ENCODE measurements around the gene TEX9.

DNA sequence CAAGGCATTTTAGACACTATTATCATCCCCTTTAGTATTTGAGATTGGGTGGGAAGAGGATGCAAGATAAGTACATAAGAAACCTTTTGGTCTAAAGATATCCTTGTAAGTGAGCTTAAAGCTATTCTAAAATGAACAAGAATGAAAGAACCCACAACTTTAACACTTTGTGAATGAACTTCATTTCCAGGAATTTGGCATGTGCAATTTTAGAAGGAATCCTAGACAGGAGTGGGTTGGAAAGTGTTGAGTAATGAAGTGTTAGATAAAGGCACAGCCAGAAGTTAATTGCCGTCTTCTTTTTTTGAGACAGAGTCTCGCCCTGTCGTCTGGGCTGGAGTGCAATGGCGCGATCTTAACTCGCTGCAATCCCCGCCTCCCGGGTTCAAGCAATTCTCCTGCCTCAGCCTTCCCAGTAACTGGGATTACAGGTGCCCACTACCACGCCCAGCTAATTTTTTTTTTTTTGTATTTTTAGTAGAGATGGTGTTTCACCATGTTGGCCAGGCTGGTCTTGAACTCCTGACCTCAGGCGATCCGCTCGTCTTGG lies 13.2 kb upstream of the TEX9 start:
- TF ChIP-seq, protein P1, sequence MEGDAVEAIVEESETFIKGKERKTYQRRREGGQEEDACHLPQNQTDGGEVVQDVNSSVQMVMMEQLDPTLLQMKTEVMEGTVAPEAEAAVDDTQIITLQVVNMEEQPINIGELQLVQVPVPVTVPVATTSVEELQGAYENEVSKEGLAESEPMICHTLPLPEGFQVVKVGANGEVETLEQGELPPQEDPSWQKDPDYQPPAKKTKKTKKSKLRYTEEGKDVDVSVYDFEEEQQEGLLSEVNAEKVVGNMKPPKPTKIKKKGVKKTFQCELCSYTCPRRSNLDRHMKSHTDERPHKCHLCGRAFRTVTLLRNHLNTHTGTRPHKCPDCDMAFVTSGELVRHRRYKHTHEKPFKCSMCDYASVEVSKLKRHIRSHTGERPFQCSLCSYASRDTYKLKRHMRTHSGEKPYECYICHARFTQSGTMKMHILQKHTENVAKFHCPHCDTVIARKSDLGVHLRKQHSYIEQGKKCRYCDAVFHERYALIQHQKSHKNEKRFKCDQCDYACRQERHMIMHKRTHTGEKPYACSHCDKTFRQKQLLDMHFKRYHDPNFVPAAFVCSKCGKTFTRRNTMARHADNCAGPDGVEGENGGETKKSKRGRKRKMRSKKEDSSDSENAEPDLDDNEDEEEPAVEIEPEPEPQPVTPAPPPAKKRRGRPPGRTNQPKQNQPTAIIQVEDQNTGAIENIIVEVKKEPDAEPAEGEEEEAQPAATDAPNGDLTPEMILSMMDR (IDR thresholded peaks at IDR 0.05; ENCODE audit: insufficient read depth, low read depth, low read length): no peak
- TF ChIP-seq EZH2 (IDR thresholded peaks at IDR 0.05; ENCODE audit: insufficient read depth, low read length): no peak

All from astrocyte (in vitro differentiated cells and primary cell).